Measurements from ENCODE around the gene PTPRD.

GRCh38 chr9:8871796-8872445, 1740.9 kb downstream of the PTPRD start:
- TF ChIP-seq CTCF (IDR thresholded peaks at IDR 0.05 in 4 of 5, conservative IDR thresholded peaks at IDR 0.05 in 1 of 5) (no peak), POLR2A (IDR thresholded peaks at IDR 0.05) (no peak)
